DOHH2 (cell line): ENCODE measurements around the gene SSNA1.

ENCODE experiments used
- EZH2phosphoT487 ChIP-seq: fragments of 200-600 bp; sonication (generic); IDR thresholded peaks from 2 replicates; pipeline ENCODE4 v1.6.1; 2017; ENCODE audit warnings: borderline replicate concordance, mild to moderate bottlenecking, antibody characterized with exemption, low read length, moderate library complexity, mixed read lengths
- TF ChIP-seq, protein P1 (sequence below): fragments of 200-600 bp; sonication (generic); IDR thresholded peaks from one replicate; pipeline ENCODE4 v1.5.1; 2014; ENCODE audit warnings: antibody characterized with exemption, mild to moderate bottlenecking, low read depth, low read length; ENCODE audit not compliant: poor library complexity, severe bottlenecking

DNA sequence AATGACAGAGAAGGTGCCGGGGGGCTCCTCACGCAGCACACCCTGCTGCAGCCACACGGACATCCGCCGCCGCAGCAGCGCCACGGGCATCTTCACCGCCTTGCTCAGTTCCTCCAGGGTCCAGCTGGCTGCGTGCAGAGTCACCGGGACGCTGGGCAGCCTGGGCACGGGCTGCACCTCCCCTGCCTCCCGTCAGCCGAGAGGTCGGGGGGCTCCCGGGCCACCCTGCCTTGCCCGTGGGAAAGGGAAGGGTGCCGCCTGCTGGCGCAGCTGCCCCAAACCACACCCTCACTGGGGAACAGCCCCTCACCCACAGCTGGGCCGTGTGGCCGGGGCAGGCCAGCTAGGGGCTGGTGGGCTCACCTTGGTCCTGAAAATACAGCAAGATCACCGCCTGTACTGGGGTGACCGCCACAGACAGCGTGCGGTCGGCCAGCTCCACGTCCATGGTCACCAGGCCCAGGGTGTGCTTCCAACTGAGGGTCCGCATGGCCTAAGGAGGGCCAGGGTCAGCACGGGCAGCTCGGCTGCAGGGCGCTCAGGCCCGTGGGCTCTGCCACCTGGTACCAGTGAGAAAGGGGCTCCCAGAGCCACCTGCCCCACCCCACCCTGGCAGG is 13.0 kb upstream of the SSNA1 start:
- TF ChIP-seq, protein P1, sequence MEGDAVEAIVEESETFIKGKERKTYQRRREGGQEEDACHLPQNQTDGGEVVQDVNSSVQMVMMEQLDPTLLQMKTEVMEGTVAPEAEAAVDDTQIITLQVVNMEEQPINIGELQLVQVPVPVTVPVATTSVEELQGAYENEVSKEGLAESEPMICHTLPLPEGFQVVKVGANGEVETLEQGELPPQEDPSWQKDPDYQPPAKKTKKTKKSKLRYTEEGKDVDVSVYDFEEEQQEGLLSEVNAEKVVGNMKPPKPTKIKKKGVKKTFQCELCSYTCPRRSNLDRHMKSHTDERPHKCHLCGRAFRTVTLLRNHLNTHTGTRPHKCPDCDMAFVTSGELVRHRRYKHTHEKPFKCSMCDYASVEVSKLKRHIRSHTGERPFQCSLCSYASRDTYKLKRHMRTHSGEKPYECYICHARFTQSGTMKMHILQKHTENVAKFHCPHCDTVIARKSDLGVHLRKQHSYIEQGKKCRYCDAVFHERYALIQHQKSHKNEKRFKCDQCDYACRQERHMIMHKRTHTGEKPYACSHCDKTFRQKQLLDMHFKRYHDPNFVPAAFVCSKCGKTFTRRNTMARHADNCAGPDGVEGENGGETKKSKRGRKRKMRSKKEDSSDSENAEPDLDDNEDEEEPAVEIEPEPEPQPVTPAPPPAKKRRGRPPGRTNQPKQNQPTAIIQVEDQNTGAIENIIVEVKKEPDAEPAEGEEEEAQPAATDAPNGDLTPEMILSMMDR: peak; percentile 56
- no peak for TF ChIP-seq EZH2phosphoT487
